Fibroblast of lung (primary cell): ENCODE measurements around the gene ELFN1.

Experiments
- EZH2 ChIP-seq: IDR thresholded peaks from 2 replicates; pipeline ENCODE4 v1.5.1; 2012; ENCODE audit warnings: low read length, control low read depth, mild to moderate bottlenecking; ENCODE audit errors: missing control alignments
- TF ChIP-seq, protein P1 (sequence below), 2 donors: IDR thresholded peaks in 1 of 2; conservative IDR thresholded peaks in 1 of 2; 1 replicate in 1 of 2; 2 replicates in 1 of 2; pipeline ENCODE4 v1.5.1; 2011 to 2012; ENCODE audit warnings: low read length in 2 of 2, control low read depth in 1 of 2, inconsistent platforms in 1 of 2, low read depth in 1 of 2, mild to moderate bottlenecking in 1 of 2

DNA sequence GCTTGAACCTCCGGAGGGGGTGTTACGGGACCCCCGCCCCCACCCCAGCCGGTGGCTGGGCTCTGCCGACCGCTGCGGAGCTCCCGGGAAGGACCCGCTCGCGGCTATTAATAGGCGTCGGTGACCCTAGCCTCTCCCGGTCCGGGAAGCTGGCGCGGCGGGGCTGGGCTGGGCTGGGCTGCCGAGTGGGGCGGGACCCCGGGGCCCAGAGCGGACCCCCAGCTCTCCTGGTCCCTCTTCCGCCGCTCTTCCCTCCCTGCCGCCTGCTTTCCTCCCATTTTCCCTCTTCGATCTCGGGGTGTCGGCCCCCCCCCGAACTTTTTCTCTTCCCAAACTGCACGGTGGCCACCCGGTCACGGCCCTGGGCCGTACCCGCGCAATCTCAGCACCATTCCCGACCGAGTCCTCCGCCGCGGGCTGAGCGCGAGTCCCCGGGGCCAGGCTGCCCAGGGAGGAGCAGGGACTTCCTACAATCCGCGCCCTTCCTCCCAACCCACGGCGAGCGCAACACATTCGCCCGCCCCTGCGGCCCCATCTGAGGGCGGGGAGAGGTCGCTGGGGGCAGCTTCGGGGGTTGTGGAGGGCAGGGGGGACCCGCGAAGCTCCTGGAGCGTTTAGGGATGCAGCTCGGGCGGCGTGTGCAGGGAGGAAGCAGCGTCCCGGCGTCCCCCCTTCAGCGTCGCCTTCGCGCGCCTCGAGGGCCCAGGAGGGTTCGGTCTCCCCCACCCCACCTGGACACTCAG, 3.1 kb upstream of the ELFN1 start:
- TF ChIP-seq, protein P1, sequence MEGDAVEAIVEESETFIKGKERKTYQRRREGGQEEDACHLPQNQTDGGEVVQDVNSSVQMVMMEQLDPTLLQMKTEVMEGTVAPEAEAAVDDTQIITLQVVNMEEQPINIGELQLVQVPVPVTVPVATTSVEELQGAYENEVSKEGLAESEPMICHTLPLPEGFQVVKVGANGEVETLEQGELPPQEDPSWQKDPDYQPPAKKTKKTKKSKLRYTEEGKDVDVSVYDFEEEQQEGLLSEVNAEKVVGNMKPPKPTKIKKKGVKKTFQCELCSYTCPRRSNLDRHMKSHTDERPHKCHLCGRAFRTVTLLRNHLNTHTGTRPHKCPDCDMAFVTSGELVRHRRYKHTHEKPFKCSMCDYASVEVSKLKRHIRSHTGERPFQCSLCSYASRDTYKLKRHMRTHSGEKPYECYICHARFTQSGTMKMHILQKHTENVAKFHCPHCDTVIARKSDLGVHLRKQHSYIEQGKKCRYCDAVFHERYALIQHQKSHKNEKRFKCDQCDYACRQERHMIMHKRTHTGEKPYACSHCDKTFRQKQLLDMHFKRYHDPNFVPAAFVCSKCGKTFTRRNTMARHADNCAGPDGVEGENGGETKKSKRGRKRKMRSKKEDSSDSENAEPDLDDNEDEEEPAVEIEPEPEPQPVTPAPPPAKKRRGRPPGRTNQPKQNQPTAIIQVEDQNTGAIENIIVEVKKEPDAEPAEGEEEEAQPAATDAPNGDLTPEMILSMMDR (conservative IDR thresholded peaks at IDR 0.05 in 1 of 2, IDR thresholded peaks at IDR 0.05 in 1 of 2; ENCODE audit: low read depth in 1 of 2, low read length in 2 of 2), result no peak
- peak; percentile 32 for TF ChIP-seq EZH2
